Measurements from ENCODE around the gene MAP2K4.

GRCh38 chr17:12134587-12134986, 113.9 kb downstream of the MAP2K4 start:
- TF ChIP-seq CTCF (tag by site-specific recombination; IDR thresholded peaks at IDR 0.05) (no peak), ZSCAN30 (tag by site-specific recombination; IDR thresholded peaks at IDR 0.05) (no peak), ZNF76 (tag by site-specific recombination; IDR thresholded peaks at IDR 0.05; ENCODE audit: borderline replicate concordance, low read depth) (no peak), PRDM1 (tag by site-specific recombination; IDR thresholded peaks at IDR 0.05) (no peak), ZNF274 (IDR thresholded peaks at IDR 0.05; ENCODE audit: low read length) (no peak), ZNF274 (tag by site-specific recombination; IDR thresholded peaks at IDR 0.05; ENCODE audit: borderline replicate concordance) (no peak), ZNF558 (tag by site-specific recombination; IDR thresholded peaks at IDR 0.05) (no peak), REST (tag by site-specific recombination; IDR thresholded peaks at IDR 0.05) (no peak)
